HUES64 (cell line): ENCODE measurements around the gene GULP1.

Experiments
- H3K27ac ChIP-seq: 2 replicates; pipeline ENCODE4 v1.7.0; 2013; ENCODE audit warnings: low read depth, low read length, inconsistent platforms
- H3K27me3 ChIP-seq: 2 replicates; pipeline ENCODE4 v1.6.1; 2013; ENCODE audit warnings: mild to moderate bottlenecking, low read length; ENCODE audit not compliant: insufficient read depth
- H3K36me3 ChIP-seq: 2 replicates; pipeline ENCODE4 v1.6.1; 2013; ENCODE audit warnings: mild to moderate bottlenecking, low read length; ENCODE audit not compliant: insufficient read depth
- H3K4me1 ChIP-seq: 2 replicates; pipeline ENCODE4 v1.6.1; 2013; ENCODE audit warnings: mild to moderate bottlenecking, low read length, moderate library complexity; ENCODE audit not compliant: insufficient read depth
- H3K4me3 ChIP-seq: 2 replicates; pipeline ENCODE4 v1.5.1; 2013; ENCODE audit warnings: mild to moderate bottlenecking, low read length, moderate library complexity
- H3K9ac ChIP-seq: 2 replicates; pipeline ENCODE4 v1.6.1; 2013; ENCODE audit warnings: mild to moderate bottlenecking, low read depth, low read length
- H3K9me3 ChIP-seq: 2 replicates; pipeline ENCODE4 v1.6.1; 2013; ENCODE audit warnings: low read depth, low read length; ENCODE audit not compliant: insufficient read depth
- WGBS: fragments of 150-250, 120-280 bp; methylation state at CpG from one replicate; pipeline ENCODE4 v1.1.7; 2013; ENCODE audit warnings: missing lambda C conversion rate; 5-methylcytosine and 5-hydroxymethylcytosine counted together

GULP1 gene

DNA sequence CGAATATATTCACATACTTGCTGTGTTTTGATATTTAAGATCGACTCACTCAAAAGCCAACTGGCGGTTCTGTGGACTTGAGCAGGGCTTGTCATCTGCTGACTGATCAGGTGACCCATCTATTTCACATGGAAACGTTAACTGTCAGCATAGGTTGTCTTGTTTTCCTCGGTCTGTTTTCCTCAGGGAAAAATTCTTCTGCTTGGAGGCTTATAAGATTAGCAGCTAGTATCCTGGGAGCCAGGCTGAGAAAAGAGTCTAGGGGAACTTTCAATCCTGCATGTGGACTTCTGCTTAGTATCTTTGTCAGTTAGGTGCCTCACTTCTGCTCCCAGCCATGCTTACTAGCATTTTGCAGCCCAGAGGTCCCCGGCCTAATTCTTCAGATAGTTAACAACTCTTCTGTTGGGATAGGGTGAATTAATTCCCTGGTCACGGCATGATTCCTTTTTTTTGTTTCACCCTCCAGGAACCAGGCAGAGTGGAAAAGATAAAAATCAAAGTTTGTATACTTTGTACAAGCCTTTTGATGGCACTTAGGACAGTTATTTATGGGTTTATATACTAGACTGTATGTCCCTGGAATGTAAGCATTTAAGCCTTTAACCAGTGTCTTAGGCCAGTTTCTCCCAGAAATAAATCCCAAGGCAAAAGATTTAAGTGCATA lies 226.0 kb downstream of the GULP1 start:
- 83% methylated on average over 7 of the region's 7 CpGs for WGBS
- H3K36me3 ChIP-seq, result peaks cover 2% of the 10 kb centered on the region; the same call in 1 of the 2 replicates
- H3K9me3 ChIP-seq, result no peaks in the 10 kb centered on the region
- peaks cover 23% of the 10 kb centered on the region for H3K4me1 ChIP-seq
- no peak overlapping the region for H3K9ac ChIP-seq
- no peaks in the 10 kb centered on the region for H3K27me3 ChIP-seq
- no peak overlapping the region for H3K27ac ChIP-seq
- no peak overlapping the region for H3K4me3 ChIP-seq

GRCh38 chr2:188518381-188518780 lies 226.7 kb downstream of the GULP1 start:
- 81% methylated on average over 1 of the region's 1 CpG for whole genome bisulfite sequencing
- no peak overlapping the region for H3K4me3 ChIP-seq

GRCh38 chr2:188519136-188519535 lies 227.5 kb downstream of the GULP1 start:
- H3K27ac ChIP-seq, result no peak overlapping the region
- no peak overlapping the region for H3K4me3 ChIP-seq

More at GRCh38 chr2:188518381-188518780, 226.7 kb downstream of the GULP1 start:
- H3K9ac ChIP-seq, result no peak overlapping the region
- H3K27me3 ChIP-seq, result no peaks in the 10 kb centered on the region
- H3K36me3 ChIP-seq, result peaks cover 9% of the 10 kb centered on the region; the same call in 1 of the 2 replicates
- no peak overlapping the region for H3K27ac ChIP-seq
- H3K9me3 ChIP-seq, result no peaks in the 10 kb centered on the region
- peaks cover 23% of the 10 kb centered on the region for H3K4me1 ChIP-seq

GRCh38 chr2:188522517-188522916 lies 230.8 kb downstream of the GULP1 start:
- Histone ChIP-seq H3K27me3 (no peaks in the 10 kb centered on the region), H3K36me3 (peaks cover 9% of the 10 kb centered on the region; the same call in 1 of the 2 replicates), H3K4me3 (no peak overlapping the region), H3K4me1 (peaks cover 10% of the 10 kb centered on the region), H3K9me3 (no peaks in the 10 kb centered on the region), H3K9ac (no peak overlapping the region), H3K27ac (no peak overlapping the region)

More at GRCh38 chr2:188519136-188519535, 227.5 kb downstream of the GULP1 start:
- Histone ChIP-seq H3K9ac (no peak overlapping the region), H3K27me3 (no peaks in the 10 kb centered on the region), H3K4me1 (peaks cover 23% of the 10 kb centered on the region), H3K9me3 (no peaks in the 10 kb centered on the region), H3K36me3 (peaks cover 9% of the 10 kb centered on the region; the same call in 1 of the 2 replicates)

DNA sequence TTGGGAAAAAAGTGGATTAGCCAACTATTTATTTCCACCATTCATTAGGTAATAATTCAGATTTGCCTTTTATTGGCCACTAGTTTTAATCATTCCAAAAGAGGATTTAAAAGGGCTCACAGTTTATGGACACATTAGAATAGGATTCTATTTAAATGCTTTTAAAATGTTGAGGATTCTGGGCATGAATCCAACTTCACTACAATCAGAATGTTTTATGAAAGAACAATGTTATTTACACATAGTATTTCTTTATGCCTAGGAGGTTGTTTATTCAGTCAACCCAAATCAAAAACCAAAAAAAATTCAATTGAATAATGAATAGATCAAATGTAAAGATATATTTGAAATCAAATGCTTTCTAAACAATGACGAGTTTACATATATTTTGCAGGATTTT lies 232.2 kb downstream of the GULP1 start:
- H3K27ac ChIP-seq, result no peak overlapping the region
- peaks cover 2% of the 10 kb centered on the region; the same call in 1 of the 2 replicates for H3K9me3 ChIP-seq
- H3K9ac ChIP-seq, result no peak overlapping the region
- peaks cover 23% of the 10 kb centered on the region for H3K36me3 ChIP-seq
- no peaks in the 10 kb centered on the region for H3K27me3 ChIP-seq
- H3K4me1 ChIP-seq, result no peaks in the 10 kb centered on the region
- 89% methylated on average over 1 of the region's 1 CpG for WGBS
- no peak overlapping the region for H3K4me3 ChIP-seq

- H3K9ac ChIP-seq, result no peak overlapping the region
- H3K36me3 ChIP-seq, result peaks cover 30% of the 10 kb centered on the region
- H3K27me3 ChIP-seq, result no peaks in the 10 kb centered on the region
- WGBS, result 45% methylated on average over 2 of the region's 2 CpGs
- H3K27ac ChIP-seq, result no peak overlapping the region
- peaks cover 2% of the 10 kb centered on the region; the same call in 1 of the 2 replicates for H3K9me3 ChIP-seq
- no peaks in the 10 kb centered on the region for H3K4me1 ChIP-seq
- no peak overlapping the region for H3K4me3 ChIP-seq
Observed at GRCh38 chr2:188524519-188525113, 232.9 kb downstream of the GULP1 start.

DNA sequence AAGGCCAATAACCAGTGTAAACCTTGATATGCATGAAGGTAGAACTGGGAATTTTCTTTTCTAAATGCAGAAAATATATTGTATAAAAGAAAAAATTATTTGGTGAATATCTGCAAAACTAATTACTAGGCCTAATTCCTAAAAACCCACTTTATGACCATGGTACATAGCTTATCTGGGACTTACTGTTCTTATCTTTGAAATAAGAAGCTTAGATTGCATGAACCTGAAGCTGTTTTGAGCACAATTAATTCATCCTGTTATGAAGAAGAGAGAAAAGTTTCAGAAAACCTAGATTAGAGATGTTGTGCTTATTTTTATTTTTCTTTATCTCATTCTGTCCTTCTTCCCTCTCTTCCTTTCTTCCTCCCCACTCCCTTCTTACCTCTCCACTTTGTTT lies 235.0 kb downstream of the GULP1 start:
- peaks cover 40% of the 10 kb centered on the region for H3K36me3 ChIP-seq
- H3K4me1 ChIP-seq, result no peaks in the 10 kb centered on the region
- H3K27ac ChIP-seq, result no peak overlapping the region
- H3K9me3 ChIP-seq, result peaks cover 2% of the 10 kb centered on the region; the same call in 1 of the 2 replicates
- no peak overlapping the region for H3K9ac ChIP-seq
- no peak overlapping the region for H3K4me3 ChIP-seq
- H3K27me3 ChIP-seq, result no peaks in the 10 kb centered on the region

- 92% methylated on average over 1 of the region's 1 CpG for WGBS
- peaks cover 41% of the 10 kb centered on the region for H3K36me3 ChIP-seq
- no peak overlapping the region for H3K4me3 ChIP-seq
- H3K9me3 ChIP-seq, result peaks cover 2% of the 10 kb centered on the region; the same call in 1 of the 2 replicates
- H3K27me3 ChIP-seq, result no peaks in the 10 kb centered on the region
- no peaks in the 10 kb centered on the region for H3K4me1 ChIP-seq
- H3K9ac ChIP-seq, result no peak overlapping the region
- H3K27ac ChIP-seq, result no peak overlapping the region
Observed at GRCh38 chr2:188527141-188527540, 235.5 kb downstream of the GULP1 start.

GRCh38 chr2:188527581-188527993 lies 235.9 kb downstream of the GULP1 start:
- WGBS, result 97% methylated on average over 5 of the region's 5 CpGs
- Histone ChIP-seq H3K27me3 (no peaks in the 10 kb centered on the region), H3K36me3 (peaks cover 43% of the 10 kb centered on the region), H3K27ac (no peak overlapping the region), H3K9ac (no peak overlapping the region), H3K4me3 (no peak overlapping the region), H3K9me3 (peaks cover 2% of the 10 kb centered on the region; the same call in 1 of the 2 replicates), H3K4me1 (no peaks in the 10 kb centered on the region)

DNA sequence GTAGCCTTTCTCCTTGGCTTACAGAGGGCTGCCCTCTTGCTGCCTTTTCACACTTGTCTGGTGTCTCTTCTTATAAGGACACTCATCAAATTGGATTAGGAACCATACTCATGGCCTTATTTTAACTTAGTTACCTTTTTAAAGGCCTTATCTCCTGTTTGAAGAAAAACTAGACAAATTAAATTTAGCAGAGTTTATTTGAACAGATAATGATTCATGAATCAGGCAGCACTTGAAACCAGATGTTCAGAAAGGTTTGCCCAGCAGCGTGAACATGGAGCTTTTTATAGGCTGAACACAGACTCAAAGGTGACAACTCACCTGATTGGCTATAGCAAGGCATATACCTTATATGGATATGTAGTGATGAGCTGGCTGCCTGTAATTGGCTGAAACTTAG lies 238.0 kb downstream of the GULP1 start:
- H3K4me1 ChIP-seq, result no peaks in the 10 kb centered on the region
- no peak overlapping the region for H3K27ac ChIP-seq
- peaks cover 2% of the 10 kb centered on the region; the same call in 1 of the 2 replicates for H3K9me3 ChIP-seq
- WGBS, result 99% methylated on average over 1 of the region's 1 CpG
- H3K9ac ChIP-seq, result no peak overlapping the region
- H3K27me3 ChIP-seq, result no peaks in the 10 kb centered on the region
- H3K36me3 ChIP-seq, result peaks cover 35% of the 10 kb centered on the region
- no peak overlapping the region for H3K4me3 ChIP-seq

DNA sequence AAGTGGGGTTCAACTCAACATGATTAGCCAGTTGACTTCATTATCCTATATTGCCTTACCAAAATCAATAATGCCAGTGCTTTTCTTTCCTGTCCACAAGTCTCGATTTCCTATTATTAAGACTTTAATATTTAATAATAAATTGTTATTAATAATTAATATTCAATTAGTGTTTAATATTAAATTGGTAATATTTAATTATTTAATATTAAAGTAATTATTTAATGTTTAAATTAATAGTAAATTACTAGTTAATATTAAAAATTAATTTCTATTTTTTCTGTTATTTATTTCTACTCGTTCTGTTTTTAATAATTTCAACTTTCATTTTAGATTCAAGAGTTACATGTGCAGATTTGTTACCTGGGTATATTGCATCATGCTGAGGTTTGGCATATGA lies 243.2 kb downstream of the GULP1 start:
- peaks cover 19% of the 10 kb centered on the region for H3K36me3 ChIP-seq
- no CpG with 5 or more reads among the region's 2 CpGs for WGBS
- no peak overlapping the region for H3K4me3 ChIP-seq
- no peak overlapping the region for H3K27ac ChIP-seq
- no peaks in the 10 kb centered on the region for H3K4me1 ChIP-seq
- H3K9me3 ChIP-seq, result peaks cover 3% of the 10 kb centered on the region; the same call in 1 of the 2 replicates
- H3K27me3 ChIP-seq, result no peaks in the 10 kb centered on the region
- no peak overlapping the region for H3K9ac ChIP-seq
